Sigmoid colon (tissue), 4 donors: Measurements from ENCODE around the gene MTM1.

ENCODE experiments used
- POLR2A ChIP-seq, 2 donors: fragments of 450-650 bp; IDR thresholded peaks; one replicate each; pipeline ENCODE4 v1.6.1; 2016; ENCODE audit warnings: antibody characterized with exemption in 2 of 2, mild to moderate bottlenecking in 2 of 2, moderate library complexity in 2 of 2
- POLR2AphosphoS5 ChIP-seq, 4 donors: sonication (generic); formaldehyde crosslinking; IDR thresholded peaks; one replicate each; pipeline ENCODE4 v1.6.1; 2017; ENCODE audit warnings: antibody characterized with exemption in 4 of 4
- TF ChIP-seq, protein P1 (sequence below), 4 experiments: fragments of 450-650 bp in 3 of 4; fragments of 200-600 bp in 1 of 4; IDR thresholded peaks; one replicate each; pipeline ENCODE4 v1.5.1; 2016 to 2019; ENCODE audit warnings: antibody characterized with exemption in 4 of 4, mild to moderate bottlenecking in 3 of 4, moderate library complexity in 2 of 4

DNA sequence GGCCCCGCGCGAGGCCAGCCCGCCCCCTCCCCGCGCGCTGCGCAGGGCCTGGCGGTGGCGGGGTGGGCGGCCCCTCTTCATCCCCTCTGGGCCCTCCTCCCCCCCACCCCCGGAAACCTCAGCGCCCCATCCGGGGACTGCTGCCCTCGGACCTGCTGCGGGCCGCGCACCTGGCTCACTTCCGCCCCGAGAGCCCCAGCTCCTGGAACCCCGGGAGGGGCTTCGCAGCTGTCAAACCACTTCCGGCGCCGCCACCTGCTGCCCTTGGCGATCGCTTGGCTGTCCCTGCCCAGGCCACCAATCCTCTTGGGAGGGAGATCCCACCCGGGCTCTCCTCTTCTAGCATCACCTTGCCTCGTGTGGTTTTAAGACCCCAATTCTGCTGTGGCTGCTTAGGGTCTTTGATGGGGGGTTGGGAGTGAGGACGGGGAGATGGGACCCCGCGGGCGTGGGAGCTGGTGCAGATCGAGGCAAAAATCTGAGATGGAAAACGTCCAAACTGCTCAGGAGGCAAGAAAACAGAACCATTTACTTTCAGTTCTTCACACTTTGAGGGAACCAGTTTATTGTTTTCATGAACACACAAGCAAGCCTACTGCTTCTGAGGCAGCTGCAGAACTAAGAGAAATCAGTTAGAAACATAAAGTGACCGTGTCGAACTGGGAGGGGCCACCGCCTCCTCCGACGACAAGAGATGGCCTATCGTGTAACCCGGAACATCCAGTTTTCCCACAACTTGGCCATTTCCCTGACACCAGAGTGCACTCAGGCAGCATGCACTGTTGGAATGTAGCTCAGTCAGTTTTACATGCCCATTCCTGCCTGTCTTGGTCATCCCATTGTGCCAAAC lies 125.5 kb downstream of the MTM1 start:
- no peak for TF ChIP-seq POLR2A (IDR thresholded peaks at IDR 0.05)
- TF ChIP-seq, protein P1, sequence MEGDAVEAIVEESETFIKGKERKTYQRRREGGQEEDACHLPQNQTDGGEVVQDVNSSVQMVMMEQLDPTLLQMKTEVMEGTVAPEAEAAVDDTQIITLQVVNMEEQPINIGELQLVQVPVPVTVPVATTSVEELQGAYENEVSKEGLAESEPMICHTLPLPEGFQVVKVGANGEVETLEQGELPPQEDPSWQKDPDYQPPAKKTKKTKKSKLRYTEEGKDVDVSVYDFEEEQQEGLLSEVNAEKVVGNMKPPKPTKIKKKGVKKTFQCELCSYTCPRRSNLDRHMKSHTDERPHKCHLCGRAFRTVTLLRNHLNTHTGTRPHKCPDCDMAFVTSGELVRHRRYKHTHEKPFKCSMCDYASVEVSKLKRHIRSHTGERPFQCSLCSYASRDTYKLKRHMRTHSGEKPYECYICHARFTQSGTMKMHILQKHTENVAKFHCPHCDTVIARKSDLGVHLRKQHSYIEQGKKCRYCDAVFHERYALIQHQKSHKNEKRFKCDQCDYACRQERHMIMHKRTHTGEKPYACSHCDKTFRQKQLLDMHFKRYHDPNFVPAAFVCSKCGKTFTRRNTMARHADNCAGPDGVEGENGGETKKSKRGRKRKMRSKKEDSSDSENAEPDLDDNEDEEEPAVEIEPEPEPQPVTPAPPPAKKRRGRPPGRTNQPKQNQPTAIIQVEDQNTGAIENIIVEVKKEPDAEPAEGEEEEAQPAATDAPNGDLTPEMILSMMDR (IDR thresholded peaks at IDR 0.05) = no peak
- TF ChIP-seq POLR2AphosphoS5 (IDR thresholded peaks at IDR 0.05) = peak in 2 of 4 donors; percentile 15 to 18
